Endothelial cell of umbilical vein (primary cell): ENCODE results near the gene TTR.

Experiments
- CTCF ChIP-seq, 2 donors: IDR thresholded peaks; 1 replicate in 1 of 2; 2 replicates in 1 of 2; pipeline ENCODE4 v1.5.1; 2011; ENCODE audit warnings: low read length in 2 of 2, mild to moderate bottlenecking in 2 of 2, moderate library complexity in 2 of 2, control low read depth in 1 of 2, inconsistent platforms in 1 of 2, low read depth in 1 of 2; ENCODE audit not compliant: insufficient read depth in 1 of 2; ENCODE audit errors: extremely low read depth in 1 of 2
- EZH2 ChIP-seq: IDR thresholded peaks from 2 replicates; pipeline ENCODE4 v1.6.1; 2012; ENCODE audit warnings: borderline replicate concordance, low read depth, mild to moderate bottlenecking, moderate library complexity, low read length, inconsistent platforms; ENCODE audit not compliant: severe bottlenecking
- FOS ChIP-seq: IDR thresholded peaks from 2 replicates; pipeline ENCODE4 v1.6.1; 2011; ENCODE audit warnings: mild to moderate bottlenecking, low read length, moderate library complexity, borderline replicate concordance; ENCODE audit not compliant: insufficient read depth
- JUN ChIP-seq: IDR thresholded peaks from 2 replicates; pipeline ENCODE4 v1.6.1; 2011; ENCODE audit warnings: borderline replicate concordance, low read depth; ENCODE audit not compliant: insufficient read length, insufficient read depth
- MAX ChIP-seq: IDR thresholded peaks from 2 replicates; pipeline ENCODE4 v1.6.1; 2011; ENCODE audit not compliant: insufficient read depth, insufficient read length
- POLR2A ChIP-seq: IDR thresholded peaks from 2 replicates; pipeline ENCODE4 v1.6.1; 2012; ENCODE audit warnings: low read depth, mild to moderate bottlenecking, control low read depth, low read length
- POLR2AphosphoS5 ChIP-seq: IDR thresholded peaks from 2 replicates; pipeline ENCODE4 v1.6.1; 2012; ENCODE audit warnings: low read depth, mild to moderate bottlenecking, control low read depth, low read length, moderate library complexity; ENCODE audit not compliant: insufficient read depth

- no peak for TF ChIP-seq POLR2AphosphoS5
- TF ChIP-seq CTCF (IDR thresholded peaks at IDR 0.05; ENCODE audit: extremely low read depth in 1 of 2, insufficient read depth in 1 of 2, low read depth in 1 of 2, low read length in 2 of 2), result no peak
- TF ChIP-seq POLR2A, result no peak
- TF ChIP-seq JUN, result no peak
- no peak for TF ChIP-seq MAX
- TF ChIP-seq EZH2, result no peak
- TF ChIP-seq FOS, result no peak
Measured at GRCh38 chr18:31551883-31552282, 39.8 kb upstream of the TTR start.
